AG04450 (cell line): ENCODE results near the gene TAF1C. TPM values are rescaled to one million over a fixed set of nuclear protein-coding genes. Genes with fewer than 3 reads are reported as not detected.
"Not testable (repeated sequence)": the region's sequence is repeated elsewhere in the genome, so short reads cannot be mapped to it uniquely, and the experiment has no call there.

Source experiments
- CTCF ChIA-PET: fragments of 300-600, 350-600 bp; formaldehyde crosslinking; extraction: SDS; loops from one replicate; lab custom pipeline; 2022; ENCODE audit warnings: antibody characterized with exemption, inconsistent platforms; lab: Charles Lee
- POLR2A ChIA-PET: fragments of 350-600 bp; formaldehyde crosslinking; extraction: SDS; loops from one replicate; lab custom pipeline; 2021; ENCODE audit warnings: antibody characterized with exemption, inconsistent platforms; lab: Yijun Ruan, JAX
- DNase-seq: peaks from one replicate; pipeline ENCODE4 v3.0.0-alpha.2; 2011; ENCODE audit warnings: low read depth, low spot score
- H3K27ac ChIP-seq: one replicate; pipeline ENCODE4 v1.5.1; 2012; ENCODE audit warnings: low read depth, low read length, control low read depth
- H3K27me3 ChIP-seq: one replicate; pipeline ENCODE4 v1.6.0; 2012; ENCODE audit warnings: low read length; ENCODE audit not compliant: control insufficient read depth, insufficient read depth
- H3K4me3 ChIP-seq: 2 replicates; pipeline ENCODE4 v1.5.1; 2011; ENCODE audit warnings: mild to moderate bottlenecking, low read depth, low read length, control low read depth
- H3K9me3 ChIP-seq: 2 replicates; pipeline ENCODE4 v1.5.1; 2012; ENCODE audit warnings: low read length; ENCODE audit not compliant: control insufficient read depth, insufficient read depth
- polyA plus RNA-seq: library from polyadenylated mRNA; depleted of rRNA; stranded (reverse); fragments of >200 nt; gene quantifications from 2 replicates; pipeline ENCODE4 v1.2.3, GENCODE V29; 2011
- TF ChIP-seq, protein P1 (sequence below): IDR thresholded peaks from 2 replicates; pipeline ENCODE4 v1.5.1; 2011; ENCODE audit warnings: low read depth, low read length, control low read depth, inconsistent platforms

The TAF1C gene
- polyA plus RNA-seq, 1 experiment: 14.2 TPM

DNA sequence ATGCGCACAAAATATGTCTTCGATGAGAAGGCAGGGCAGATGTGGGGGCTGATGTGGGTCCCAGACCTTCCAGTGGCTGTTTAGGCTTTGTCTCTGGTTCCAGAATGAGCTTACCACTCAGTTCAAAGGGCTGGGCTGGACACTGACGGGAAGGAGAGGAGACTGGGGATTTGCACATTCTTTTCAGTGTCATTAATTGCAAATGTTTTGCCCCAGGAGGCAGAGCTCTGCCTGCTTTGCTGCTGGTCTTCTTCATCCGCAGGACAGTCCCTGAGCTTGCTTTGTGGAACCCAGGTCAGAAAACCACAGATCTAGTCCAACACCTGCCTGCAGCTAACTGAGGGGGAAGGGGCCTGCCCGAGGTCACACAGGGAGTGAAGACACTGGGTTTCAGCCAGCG lies 32.1 kb upstream of the TAF1C start:
- Histone ChIP-seq H3K9me3 (no peaks in the 10 kb centered on the region), H3K27me3 (peaks cover 19% of the 10 kb centered on the region), H3K4me3 (no peak overlapping the region), H3K27ac (no peak overlapping the region)
- TF ChIP-seq, protein P1, sequence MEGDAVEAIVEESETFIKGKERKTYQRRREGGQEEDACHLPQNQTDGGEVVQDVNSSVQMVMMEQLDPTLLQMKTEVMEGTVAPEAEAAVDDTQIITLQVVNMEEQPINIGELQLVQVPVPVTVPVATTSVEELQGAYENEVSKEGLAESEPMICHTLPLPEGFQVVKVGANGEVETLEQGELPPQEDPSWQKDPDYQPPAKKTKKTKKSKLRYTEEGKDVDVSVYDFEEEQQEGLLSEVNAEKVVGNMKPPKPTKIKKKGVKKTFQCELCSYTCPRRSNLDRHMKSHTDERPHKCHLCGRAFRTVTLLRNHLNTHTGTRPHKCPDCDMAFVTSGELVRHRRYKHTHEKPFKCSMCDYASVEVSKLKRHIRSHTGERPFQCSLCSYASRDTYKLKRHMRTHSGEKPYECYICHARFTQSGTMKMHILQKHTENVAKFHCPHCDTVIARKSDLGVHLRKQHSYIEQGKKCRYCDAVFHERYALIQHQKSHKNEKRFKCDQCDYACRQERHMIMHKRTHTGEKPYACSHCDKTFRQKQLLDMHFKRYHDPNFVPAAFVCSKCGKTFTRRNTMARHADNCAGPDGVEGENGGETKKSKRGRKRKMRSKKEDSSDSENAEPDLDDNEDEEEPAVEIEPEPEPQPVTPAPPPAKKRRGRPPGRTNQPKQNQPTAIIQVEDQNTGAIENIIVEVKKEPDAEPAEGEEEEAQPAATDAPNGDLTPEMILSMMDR: no peak
- POLR2A ChIA-PET: no interaction called here
- no peak for DNase-seq
- CTCF ChIA-PET: interaction anchor here (2.1 kb wide), 1 partner anchor 32 kb away, joined by 4 read pairs; no protein-coding TSS in a partner anchor

DNA sequence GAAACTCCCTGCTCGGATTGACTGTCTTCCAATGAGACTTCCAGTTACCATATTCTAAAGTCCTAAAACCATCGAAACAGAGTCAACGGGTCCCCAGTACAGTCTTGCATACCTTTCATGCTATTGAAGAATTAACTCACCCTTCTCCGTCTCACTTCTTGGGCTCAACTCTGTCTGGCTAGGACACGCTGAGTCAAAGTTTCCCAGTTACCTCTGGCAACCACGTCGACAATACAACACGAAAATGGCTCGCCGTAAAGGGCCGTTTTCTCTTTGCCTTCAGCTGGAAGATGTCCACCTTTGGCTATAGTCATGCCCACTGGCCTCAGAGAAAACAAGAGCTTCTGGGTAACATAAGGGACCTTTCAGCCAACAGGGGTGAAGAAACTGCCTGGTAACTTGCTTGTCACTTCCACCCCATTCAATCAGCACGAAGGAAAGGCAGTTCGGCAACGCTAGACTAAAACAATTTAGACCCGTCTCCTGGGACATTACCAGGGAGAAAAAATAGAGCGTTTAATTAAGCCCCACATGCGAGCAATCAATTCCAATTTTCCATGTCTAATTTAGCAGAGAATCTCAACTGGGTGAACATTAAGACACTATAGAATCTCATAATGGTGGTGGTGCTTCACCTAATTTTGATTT lies 31.4 kb upstream of the TAF1C start:
- H3K27ac ChIP-seq: no peak overlapping the region
- TF ChIP-seq, protein P1: no peak
- H3K9me3 ChIP-seq: no peaks in the 10 kb centered on the region
- peaks cover 19% of the 10 kb centered on the region for H3K27me3 ChIP-seq
- DNase-seq: no peak
- POLR2A ChIA-PET: no interaction called here
- no peak overlapping the region for H3K4me3 ChIP-seq
- CTCF ChIA-PET: interaction anchor here (2.1 kb wide), 1 partner anchor 31 kb away, joined by 4 read pairs; no protein-coding TSS in a partner anchor

DNA sequence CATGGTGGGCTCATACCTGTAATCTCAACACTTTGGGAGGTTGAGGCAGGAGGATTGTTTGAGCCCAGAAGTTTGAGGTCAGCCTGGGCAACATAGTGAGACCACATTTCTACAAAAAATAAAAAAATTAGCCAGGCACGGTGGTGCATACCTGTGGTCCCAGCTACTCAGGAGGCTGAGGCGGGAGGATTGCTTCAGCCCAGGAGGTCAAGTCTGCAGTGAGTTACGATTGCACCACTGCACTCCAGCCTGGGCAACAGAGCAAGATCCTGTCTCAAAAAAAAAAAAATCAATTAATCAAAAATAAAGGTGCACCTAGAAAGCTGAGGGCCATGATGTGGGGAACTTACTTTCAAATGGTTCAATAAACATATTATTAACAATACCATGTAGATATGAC lies 29.3 kb upstream of the TAF1C start:
- CTCF ChIA-PET: interaction anchor here (1.2 to 1.5 kb wide), 2 partner anchors 29 to 61 kb away, joined by 3 to 6 read pairs; partner anchors contain the start of gene TAF1C
- H3K4me3 ChIP-seq, DNase-seq, H3K27ac ChIP-seq, H3K9me3 ChIP-seq, POLR2A ChIA-PET: not testable (repeated sequence)
- H3K27me3 ChIP-seq: peaks cover 20% of the 10 kb centered on the region

DNA sequence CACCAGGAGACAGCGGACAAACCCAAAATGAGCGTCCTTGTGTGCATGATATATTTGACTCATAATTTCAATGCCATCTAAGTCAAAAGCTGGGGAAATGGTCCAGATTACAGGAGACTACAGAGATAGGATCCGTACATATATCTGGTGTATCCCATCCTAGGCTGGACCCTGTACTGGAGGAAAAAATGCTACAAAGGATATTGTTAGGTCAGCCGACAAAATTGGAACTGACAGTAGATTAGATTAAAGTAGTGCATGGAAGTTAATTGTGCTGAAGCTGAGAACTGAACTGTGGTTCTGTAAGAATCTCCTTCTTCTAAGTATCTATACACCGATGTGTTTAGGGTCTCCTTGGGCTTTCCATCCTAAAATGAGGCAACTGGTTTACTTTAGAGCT lies 28.7 kb upstream of the TAF1C start:
- CTCF ChIA-PET: interaction anchor here (1.2 to 1.5 kb wide), 2 partner anchors 28 to 61 kb away, joined by 3 to 6 read pairs; partner anchors contain the start of gene TAF1C
- no peak overlapping the region for H3K4me3 ChIP-seq
- no peak overlapping the region for H3K27ac ChIP-seq
- peaks cover 20% of the 10 kb centered on the region for H3K27me3 ChIP-seq
- no peaks in the 10 kb centered on the region for H3K9me3 ChIP-seq
- POLR2A ChIA-PET: no interaction called here
- TF ChIP-seq, protein P1: no peak
- no peak for DNase-seq

DNA sequence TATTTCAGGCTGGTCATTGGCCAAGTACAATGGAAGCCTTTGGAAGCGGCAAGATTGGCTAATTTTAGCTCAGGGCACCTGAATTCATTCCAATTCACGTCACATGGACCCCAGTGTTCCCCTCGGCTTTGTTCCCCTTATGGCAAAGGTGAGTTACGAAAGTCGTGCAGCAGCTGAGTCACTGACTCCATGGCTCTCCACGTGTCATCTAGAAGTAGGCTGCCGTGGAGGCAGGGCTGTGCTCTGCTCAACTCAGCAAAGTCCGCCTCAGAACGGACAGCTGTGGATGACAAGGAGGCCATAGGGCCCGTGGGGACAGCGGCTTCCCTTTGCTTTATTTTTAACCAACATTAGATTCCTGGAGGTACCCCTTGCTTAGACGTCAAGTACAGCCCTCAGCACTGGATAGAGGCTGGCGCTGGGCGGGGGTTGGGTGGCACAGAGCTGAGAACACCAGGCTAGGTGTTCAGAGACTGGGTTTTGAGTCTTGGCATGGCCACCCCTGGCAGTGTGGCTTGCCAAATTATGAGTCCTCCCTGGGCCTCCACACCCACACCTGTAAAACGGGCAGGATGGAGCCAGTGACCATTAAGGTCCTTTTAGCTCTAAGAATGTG lies 27.7 kb upstream of the TAF1C start:
- CTCF ChIA-PET: interaction anchor here (0.5 to 1.2 kb wide), 2 partner anchors 27 kb away, joined by 3 to 6 read pairs; partner anchors contain the start of gene TAF1C
- H3K9me3 ChIP-seq: no peaks in the 10 kb centered on the region
- POLR2A ChIA-PET: no interaction called here
- no peak overlapping the region for H3K27ac ChIP-seq
- no peak for DNase-seq
- TF ChIP-seq, protein P1: no peak
- H3K27me3 ChIP-seq: peaks cover 20% of the 10 kb centered on the region
- H3K4me3 ChIP-seq: no peak overlapping the region
